Transverse colon (tissue), 4 donors: ENCODE measurements around the gene SPDL1.

Experiments used
- CTCF ChIP-seq, 5 experiments: fragments of 200-600 bp in 3 of 5; fragments of 450-650 bp in 2 of 5; sonication (generic) in 3 of 5; IDR thresholded peaks; 1 replicate in 2 of 5; 2 replicates in 3 of 5; pipeline ENCODE4 v1.5.1; 2016 to 2017; ENCODE audit warnings: antibody characterized with exemption in 5 of 5, inconsistent platforms in 3 of 5, mild to moderate bottlenecking in 2 of 5, moderate library complexity in 1 of 5
- EP300 ChIP-seq: sonication (generic); formaldehyde crosslinking; IDR thresholded peaks from one replicate; pipeline ENCODE4 v1.6.1; 2017; ENCODE audit warnings: antibody characterized with exemption, low read depth
- POLR2A ChIP-seq: fragments of 450-650 bp; IDR thresholded peaks from one replicate; pipeline ENCODE4 v1.6.1; 2016; ENCODE audit warnings: antibody characterized with exemption, mild to moderate bottlenecking, moderate library complexity
- POLR2AphosphoS5 ChIP-seq, 3 donors: sonication (generic); formaldehyde crosslinking; IDR thresholded peaks; one replicate each; pipeline ENCODE4 v1.6.1; 2016; ENCODE audit warnings: antibody characterized with exemption in 3 of 3

- TF ChIP-seq CTCF (IDR thresholded peaks at IDR 0.05) (no peak), POLR2AphosphoS5 (IDR thresholded peaks at IDR 0.05) (no peak), POLR2A (no peak), EP300 (no peak)
These were observed 16.5 kb upstream of the SPDL1 start for GRCh38 chr5:169567079-169567478.
